Gastroesophageal sphincter (tissue), 3 donors: ENCODE results near the gene ACBD5.

Experiments
- CTCF ChIP-seq, 4 experiments: fragments of 200-600 bp in 2 of 4; fragments of 450-650 bp in 2 of 4; sonication (generic) in 1 of 4; IDR thresholded peaks; one replicate each; pipeline ENCODE4 v1.5.1; 2017 to 2019; ENCODE audit warnings: antibody characterized with exemption in 4 of 4, mild to moderate bottlenecking in 2 of 4, moderate library complexity in 2 of 4
- EP300 ChIP-seq: sonication (generic); formaldehyde crosslinking; IDR thresholded peaks from one replicate; pipeline ENCODE4 v1.6.1; 2017; ENCODE audit warnings: antibody characterized with exemption, mild to moderate bottlenecking

GRCh38 chr10:27158421-27158820, 82.2 kb downstream of the ACBD5 start:
- TF ChIP-seq CTCF (IDR thresholded peaks at IDR 0.05) (no peak), EP300 (no peak)
